ENCODE results near the gene SPEN. TPM values are rescaled to one million over a fixed set of nuclear protein-coding genes. Genes with fewer than 3 reads are reported as not detected.

SPEN gene
- total RNA-seq, 1 experiment from 2014 or later = 4.8 TPM

DNA sequence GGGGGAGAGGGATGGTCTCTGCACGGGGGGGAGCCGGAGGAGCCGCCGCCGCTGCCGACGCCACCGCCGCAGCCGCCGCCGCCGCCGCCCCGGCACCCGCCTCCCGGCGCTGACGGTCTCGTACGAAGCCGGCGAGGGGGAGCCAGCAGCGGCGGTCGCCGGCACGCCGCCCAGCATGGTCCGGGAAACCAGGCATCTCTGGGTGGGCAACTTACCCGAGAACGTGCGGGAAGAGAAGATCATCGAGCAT, 311 bp downstream of the SPEN start:
- H3K9me3 ChIP-seq = no peaks in the 10 kb centered on the region
- H3K27me3 ChIP-seq = no peaks in the 10 kb centered on the region
- H3K4me3 ChIP-seq = peak overlapping the region; percentile 78
- no peaks in the 10 kb centered on the region for H3K36me3 ChIP-seq
- no peak for DNase-seq

DNA sequence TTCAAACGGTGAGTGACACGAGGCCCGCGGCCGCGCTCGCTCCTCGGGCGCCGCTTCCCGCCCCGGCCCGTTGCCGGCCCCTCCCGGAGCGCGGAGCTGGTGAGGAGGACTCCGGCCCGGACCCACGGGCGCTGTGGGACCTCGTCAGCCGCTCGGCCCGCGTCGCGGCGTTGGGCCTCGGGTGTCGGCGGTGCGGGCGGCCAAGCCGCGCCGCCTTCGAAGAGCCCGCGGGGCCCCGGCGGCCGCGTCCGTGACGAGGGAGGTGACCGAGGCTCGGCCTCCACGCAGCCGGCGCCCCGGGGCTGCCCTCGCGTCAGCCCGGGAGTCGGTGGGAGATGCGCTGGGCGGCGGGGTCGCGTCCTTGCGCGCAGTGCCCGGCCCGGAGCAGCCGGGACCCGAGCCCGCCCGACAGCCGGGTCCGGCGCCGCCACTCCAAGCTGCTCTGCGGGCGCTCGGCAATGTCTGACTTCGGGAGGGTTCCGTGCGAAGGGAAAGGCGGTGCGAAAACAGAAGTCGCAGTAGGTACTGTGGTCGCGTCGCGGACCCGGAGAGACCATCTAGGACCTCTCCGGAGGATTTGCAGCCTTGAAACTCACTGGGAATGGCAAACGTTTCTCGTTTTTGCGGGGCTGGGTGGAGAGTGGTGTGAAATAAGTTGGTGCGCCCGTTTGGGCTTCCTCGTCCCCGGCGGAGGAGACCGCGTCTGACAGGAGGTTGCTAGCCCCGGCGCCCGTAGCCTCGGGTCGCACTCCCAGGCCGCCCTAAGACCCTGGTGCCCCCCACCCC, 829 bp downstream of the SPEN start:
- peak; percentile 17 for DNase-seq
- peak overlapping the region; percentile 78 for H3K4me3 ChIP-seq
- H3K27me3 ChIP-seq = no peaks in the 10 kb centered on the region
- no peaks in the 10 kb centered on the region for H3K36me3 ChIP-seq
- H3K9me3 ChIP-seq = no peaks in the 10 kb centered on the region

DNA sequence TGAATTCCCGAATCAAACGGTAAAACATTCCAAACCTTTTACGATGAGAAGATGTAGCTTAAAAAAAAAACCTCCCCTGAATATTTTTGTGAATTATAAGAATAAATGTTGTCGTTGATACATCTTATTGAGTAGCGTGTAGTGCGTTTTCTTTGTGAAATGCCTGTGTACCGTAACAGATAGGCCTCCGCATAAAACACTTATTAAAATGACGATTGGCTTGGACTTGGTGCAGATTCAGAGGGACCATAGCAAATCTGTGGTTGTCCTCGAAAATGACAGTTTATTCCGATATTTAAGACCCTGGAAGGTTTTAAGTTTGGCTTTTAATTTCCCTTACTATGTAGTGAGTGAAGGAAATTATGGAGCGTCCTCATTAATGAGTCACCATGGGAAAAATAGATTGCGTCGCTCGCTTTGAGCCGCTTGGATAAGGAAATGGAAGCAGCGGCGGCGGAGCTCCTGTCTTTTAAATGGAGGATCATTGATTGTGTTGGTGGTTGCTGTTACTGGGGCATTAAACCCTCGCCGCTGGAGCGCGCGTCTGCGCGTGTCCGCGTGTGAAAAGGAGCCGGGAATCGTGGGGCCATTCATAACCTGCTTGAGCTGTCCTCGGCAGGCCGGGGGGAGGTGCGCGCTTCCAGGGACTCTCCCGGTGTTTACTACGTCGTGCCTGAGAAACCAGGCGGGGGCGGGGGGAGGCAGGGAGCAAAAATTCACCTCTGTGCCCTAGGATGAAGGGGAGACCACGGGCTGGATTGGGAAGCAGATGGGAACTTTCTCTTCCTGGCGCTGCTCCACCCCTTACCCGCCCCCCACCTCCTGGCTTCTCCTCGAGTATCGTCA, 1.6 kb downstream of the SPEN start:
- peak; percentile 82 for DNase-seq
- Histone ChIP-seq H3K27me3 (no peaks in the 10 kb centered on the region), H3K36me3 (no peaks in the 10 kb centered on the region), H3K4me3 (peak overlapping the region; percentile 78), H3K9me3 (no peaks in the 10 kb centered on the region)

DNA sequence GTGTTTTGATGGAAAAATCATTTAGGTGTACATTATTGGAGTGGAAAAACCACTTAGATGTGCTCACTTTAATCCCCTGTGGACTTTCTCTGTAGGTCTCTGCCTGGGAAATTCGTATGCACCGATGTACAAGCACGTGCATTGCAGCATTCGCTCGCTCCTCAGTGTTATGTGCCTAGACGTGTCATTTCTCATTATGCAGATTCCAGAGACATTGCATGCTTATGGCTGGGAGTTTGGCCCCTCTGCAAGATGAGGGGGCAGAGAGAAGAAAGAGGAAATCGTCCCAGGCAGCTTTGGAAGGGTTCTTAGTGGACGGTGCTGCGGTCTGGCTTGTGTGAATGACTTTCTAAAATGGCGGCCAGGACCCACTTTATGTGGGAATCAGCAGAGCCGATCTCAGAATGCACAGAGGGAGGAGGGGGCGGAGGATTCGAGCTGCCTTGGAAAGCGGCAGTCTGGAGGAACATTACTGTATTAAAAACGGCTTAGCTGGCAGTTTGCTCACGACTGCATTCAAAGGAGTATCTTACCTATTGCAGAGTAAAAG, 2.3 kb downstream of the SPEN start:
- peak; percentile 73 for DNase-seq
- H3K4me3 ChIP-seq = peak overlapping the region; percentile 78

DNA sequence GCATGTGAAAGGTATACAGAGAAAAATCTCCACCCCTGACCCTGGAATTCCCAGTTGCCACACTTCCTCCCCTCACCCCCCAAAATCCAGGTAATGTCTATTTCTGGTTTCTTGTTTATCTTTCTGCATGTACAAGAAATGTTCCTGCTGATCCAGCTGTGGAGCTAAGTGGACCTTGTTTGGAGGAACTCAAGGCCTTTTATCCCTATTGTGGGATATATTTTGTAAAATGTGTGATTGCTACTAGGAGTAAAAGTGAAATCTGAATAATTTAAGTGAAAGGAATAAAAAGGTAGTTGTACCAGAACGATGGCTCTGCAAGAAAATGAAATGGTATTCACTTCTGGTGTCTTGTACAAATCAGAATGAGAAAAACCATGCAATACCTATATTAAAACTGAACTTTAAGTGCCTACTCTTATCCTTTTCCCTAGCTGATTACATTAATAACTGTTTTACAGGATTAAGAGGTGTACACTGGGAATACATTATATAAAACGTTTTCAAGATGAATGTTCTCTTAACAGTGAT, 3.0 kb downstream of the SPEN start:
- Histone ChIP-seq H3K4me3 (peak overlapping the region; percentile 78), H3K36me3 (no peaks in the 10 kb centered on the region), H3K9me3 (no peaks in the 10 kb centered on the region), H3K27me3 (no peaks in the 10 kb centered on the region)
- DNase-seq = no peak

More for the DNA sequence above, 2.3 kb downstream of the SPEN start:
- H3K9me3 ChIP-seq = no peaks in the 10 kb centered on the region
- no peaks in the 10 kb centered on the region for H3K27me3 ChIP-seq
- no peaks in the 10 kb centered on the region for H3K36me3 ChIP-seq

DNA sequence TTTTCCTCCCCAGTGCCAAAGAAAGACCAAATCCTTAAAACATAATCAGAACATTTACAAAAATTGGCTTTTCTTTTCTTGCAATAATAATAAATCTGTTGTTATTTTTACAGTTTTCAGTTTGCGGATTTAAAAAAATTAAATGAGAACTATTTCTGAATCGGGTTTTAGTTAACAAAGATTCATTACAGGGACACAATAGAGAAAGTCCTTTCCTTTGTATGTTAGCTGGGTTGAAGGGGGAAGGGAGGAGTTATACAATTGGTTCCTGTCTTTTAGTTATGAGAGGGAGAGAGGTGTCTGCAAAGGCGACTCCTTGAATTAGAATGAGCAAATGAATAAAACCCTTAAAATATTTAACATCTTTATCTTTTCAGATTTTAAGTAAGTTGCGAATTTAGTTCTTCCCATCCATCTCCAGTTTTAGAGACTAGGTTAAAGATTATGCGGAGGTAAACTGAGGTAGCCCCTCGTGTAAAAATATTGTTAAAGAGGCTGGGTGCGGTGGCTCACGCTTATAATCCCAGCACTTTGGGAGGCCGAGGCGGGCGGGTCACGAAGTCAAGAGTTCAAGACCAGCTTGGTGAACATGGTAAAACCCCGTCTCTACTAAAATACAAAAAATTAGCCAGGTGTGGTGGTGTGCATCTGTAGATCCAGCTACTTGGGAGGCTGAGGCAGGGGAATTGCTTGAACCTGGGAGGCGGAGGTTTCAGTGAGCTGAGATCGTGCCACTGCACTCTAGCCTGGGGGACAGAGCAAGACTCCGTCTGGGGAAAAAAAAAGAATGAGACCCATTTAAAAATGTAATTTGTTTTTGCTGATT, 3.9 kb downstream of the SPEN start:
- no peaks in the 10 kb centered on the region for H3K36me3 ChIP-seq
- H3K27me3 ChIP-seq = no peaks in the 10 kb centered on the region
- H3K9me3 ChIP-seq = no peaks in the 10 kb centered on the region
- DNase-seq = no peak
- no peak overlapping the region for H3K4me3 ChIP-seq

DNA sequence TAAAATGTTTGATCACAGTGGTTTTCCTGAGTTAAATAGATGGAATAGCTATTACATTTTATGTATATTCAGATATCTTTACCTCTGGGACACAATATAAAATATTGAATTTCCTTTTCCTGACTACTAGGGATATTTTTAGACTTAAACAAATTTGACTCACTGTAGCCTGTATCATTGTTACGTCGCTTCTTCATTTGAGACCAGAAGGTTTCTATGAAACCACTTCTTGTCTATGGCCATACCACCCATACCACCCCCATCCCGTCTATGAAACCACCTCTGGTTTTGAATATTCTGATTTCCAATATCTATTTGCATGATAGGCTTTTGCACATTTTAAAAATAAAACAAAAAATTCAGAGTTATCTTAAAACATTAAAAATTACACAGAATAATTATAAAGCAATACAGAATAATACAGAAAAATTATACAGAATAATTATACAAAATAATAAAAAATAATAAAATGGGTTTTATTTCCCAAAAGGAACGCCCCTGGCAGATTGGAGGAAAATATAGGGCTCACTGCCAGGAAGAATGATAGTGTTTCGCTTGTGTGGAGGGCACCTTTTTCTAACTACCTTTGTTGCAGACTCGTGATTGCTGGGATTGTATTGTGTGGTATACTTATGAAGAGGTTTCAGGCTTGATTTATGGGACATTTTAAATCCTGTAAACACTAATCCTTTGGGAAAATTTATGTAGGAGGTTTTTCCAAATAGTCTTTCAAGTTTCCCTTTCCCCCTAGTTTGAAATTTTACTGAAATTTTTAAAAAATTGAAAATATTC, 4.7 kb downstream of the SPEN start:
- Histone ChIP-seq H3K4me3 (no peak overlapping the region), H3K36me3 (no peaks in the 10 kb centered on the region), H3K27me3 (no peaks in the 10 kb centered on the region), H3K9me3 (no peaks in the 10 kb centered on the region)
- no peak for DNase-seq

DNA sequence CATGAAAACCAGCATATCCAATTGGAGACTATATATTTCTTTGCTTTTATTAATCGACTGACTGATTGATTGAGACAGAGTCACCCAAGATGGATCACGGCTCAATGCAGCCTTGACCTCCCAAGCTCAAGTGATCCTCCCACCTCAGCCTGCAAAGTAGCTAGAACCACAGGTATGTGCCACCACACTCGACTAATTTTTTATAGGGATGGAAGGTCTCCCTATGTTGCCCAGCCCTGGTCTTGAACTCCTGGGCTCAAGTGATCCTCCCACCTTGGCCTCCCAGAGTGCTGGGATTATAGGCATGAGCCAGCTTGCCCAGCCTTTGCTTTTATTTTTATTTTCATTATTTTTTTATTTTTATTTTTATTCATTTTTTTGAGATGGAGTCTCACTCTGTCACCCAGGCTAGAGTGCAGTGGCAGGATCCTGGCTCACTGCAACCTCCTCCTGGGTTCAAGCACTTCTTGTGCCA, 5.4 kb downstream of the SPEN start:
- no peaks in the 10 kb centered on the region for H3K36me3 ChIP-seq
- H3K9me3 ChIP-seq = no peaks in the 10 kb centered on the region
- no peak for DNase-seq
- no peak overlapping the region for H3K4me3 ChIP-seq
- no peaks in the 10 kb centered on the region for H3K27me3 ChIP-seq

DNA sequence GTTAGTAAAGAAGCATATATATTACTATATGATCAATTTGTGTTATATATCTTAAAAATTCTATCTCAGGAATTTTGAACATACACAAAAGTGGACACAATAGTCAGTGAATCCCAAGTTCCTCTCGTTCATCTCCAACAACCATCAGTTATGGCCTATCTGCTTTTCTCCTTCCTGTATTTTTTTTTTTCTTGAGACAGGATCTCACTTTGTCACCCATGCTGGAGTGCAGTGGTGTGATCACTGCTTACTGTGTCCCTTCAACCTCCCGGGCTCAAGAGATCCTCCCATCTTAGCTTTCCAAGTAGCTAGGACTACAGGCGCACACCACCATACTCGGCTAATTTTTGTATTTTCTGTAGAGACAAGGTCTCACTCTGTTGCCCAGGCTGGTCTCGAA, 9.4 kb downstream of the SPEN start:
- Histone ChIP-seq H3K4me3 (no peak overlapping the region), H3K36me3 (no peaks in the 10 kb centered on the region)
- no peak for DNase-seq

DNA sequence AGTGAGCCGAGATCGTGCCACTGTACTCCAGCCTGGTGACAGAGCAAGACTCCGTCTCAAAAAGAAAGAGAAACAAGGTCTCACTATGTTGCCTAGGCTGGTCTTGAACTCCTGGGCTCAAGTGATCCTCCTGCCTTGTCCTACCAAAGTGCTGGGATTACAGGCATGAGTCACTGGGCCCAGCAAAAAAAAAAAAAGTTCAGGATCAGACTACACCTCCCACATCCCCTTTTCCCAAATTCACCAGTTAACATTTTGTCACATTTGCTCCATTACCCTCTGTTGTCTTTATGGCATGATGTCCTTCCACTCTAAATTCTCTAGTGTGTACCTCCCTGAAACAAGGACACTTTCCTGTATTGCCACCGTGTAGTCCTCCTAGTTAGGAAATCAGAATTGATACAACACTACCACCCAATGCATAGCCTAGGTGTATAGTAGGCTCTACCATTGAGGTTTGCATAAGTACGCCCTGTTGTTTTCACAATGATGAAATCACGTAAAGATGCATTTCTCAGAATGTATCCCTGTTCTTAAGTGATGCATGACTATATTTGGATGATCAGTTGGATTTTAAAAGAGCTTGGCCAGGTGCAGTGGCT, 10.7 kb downstream of the SPEN start:
- H3K9me3 ChIP-seq = no peaks in the 10 kb centered on the region
- H3K27me3 ChIP-seq = no peaks in the 10 kb centered on the region
- H3K4me3 ChIP-seq = no peak overlapping the region
- no peak for DNase-seq
- H3K36me3 ChIP-seq = no peaks in the 10 kb centered on the region

More for the DNA sequence above, 9.4 kb downstream of the SPEN start:
- Histone ChIP-seq H3K9me3 (no peaks in the 10 kb centered on the region), H3K27me3 (no peaks in the 10 kb centered on the region)

DNA sequence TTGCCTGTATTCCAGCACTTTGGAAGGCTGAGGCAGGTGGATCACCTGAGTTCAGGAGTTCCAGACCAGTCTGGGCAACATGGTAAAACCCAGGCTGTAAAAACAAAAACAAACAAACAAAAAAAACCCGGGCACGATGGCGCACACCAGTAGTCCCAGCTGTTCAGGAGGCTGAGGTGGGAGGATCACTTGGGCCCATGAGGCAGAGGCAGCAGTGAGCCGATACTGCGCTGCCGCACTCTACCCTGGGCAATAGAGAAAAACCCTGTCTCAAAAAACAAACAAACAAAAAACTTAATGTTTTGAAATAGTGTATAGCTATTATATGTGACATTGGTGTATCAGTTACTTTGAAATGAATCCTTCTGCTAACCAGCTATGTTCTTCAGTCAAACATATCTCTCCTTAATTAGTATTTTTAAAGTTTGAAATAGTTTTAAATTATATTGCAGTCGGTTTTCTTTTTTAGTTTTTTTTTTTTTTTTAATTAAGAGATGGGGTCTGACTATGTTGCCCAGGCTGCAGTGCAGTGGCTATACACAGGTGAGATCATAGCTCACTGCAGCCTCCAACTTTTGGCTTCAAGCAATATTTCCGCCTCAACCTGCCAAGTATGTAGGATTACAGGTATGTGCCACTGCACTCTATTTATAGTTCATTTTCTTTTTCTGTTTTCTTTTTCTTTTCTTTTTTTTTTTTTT, 11.3 kb downstream of the SPEN start:
- Histone ChIP-seq H3K36me3 (no peaks in the 10 kb centered on the region), H3K27me3 (no peaks in the 10 kb centered on the region), H3K9me3 (no peaks in the 10 kb centered on the region), H3K4me3 (no peak overlapping the region)
- DNase-seq = no peak

DNA sequence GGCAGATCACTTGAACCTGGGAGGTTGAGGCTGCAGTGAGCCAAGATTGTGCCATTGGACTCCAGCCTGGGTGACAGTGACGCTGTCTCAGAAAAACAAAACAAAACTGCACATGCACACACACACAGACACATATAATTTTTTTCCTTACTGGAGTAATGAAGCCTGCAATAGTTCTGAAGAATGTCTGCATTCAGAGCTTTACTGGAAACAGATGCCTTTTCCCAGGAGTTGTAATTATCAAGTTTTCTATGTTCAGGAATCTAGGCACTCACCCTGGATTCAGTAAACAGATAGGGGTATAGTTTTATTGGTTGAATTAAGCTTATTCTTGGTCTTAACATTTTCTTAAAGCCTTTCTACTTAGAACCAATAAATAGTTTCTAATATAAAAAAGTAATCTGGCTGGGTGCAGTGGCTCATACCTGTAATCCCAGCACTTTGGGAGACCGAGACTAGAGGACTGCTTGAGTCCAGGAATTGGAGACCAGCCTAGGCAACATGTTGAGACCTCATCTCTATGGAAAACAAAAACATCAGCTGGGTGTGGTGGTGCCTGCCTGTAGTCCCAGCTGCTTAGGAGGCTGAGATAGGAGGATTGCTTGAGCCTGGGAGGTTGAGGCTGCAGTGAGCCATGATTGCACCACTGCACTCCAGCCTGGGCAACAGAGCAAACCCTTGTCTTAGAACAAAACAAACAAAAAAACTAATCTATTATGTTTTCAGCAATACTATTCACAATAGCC, 15.8 kb downstream of the SPEN start:
- no peak for DNase-seq
- no peaks in the 10 kb centered on the region for H3K36me3 ChIP-seq
- H3K9me3 ChIP-seq = no peaks in the 10 kb centered on the region
- H3K4me3 ChIP-seq = no peak overlapping the region
- no peaks in the 10 kb centered on the region for H3K27me3 ChIP-seq

DNA sequence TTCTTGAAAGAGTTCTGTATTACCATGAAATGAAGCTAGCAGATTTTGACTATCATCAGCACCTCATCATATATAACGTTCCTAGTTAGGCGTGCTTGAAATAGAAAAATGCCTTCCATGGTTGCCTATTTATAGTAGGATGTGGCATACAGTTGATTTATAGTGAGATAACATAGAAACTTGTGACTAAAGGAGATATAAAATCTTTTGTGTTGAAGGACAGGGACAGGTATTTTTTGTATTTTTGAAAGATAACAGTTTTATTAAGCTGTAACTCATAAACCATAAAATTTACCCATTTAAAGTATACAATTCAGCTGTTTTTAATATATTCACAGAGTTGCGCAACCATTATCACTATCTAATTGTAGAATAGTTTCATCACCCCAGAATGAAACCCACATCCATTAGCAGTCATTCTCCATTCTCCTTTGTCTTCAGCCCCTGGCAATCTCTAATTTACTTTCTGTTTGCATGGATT, 19.3 kb downstream of the SPEN start:
- no peak overlapping the region for H3K4me3 ChIP-seq
- H3K9me3 ChIP-seq = no peaks in the 10 kb centered on the region
- H3K36me3 ChIP-seq = no peaks in the 10 kb centered on the region
- no peaks in the 10 kb centered on the region for H3K27me3 ChIP-seq
- no peak for DNase-seq

DNA sequence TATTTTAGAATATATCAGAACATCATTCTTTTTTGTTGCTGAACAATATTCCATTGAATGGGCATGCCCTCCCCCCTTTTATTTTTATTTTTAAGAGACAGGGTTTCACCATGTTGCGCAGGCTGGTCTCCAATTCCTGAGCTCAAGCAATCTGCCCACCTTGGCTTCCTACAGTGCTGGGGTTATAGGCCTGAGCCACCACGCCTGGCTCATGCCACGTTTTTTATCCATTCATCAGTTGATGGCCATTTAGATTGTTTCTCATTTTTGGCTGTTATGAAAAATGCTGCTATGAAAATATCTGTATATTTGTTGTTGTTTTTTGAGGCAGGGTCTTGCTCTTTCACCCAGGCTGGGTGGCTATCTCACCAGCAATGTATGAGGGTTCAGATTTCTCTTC, 19.8 kb downstream of the SPEN start:
- Histone ChIP-seq H3K36me3 (no peaks in the 10 kb centered on the region), H3K4me3 (no peak overlapping the region), H3K9me3 (no peaks in the 10 kb centered on the region), H3K27me3 (no peaks in the 10 kb centered on the region)
- no peak for DNase-seq

Measured in MG63 (cell line).